SU-DHL-6 (cell line): ENCODE measurements around the gene MAP3K7.

Experiments used
- H2AFZ ChIP-seq: fragments of 200-600 bp; sonication (generic); 2 replicates; pipeline ENCODE4 v1.6.1; 2014; ENCODE audit warnings: low read depth, mild to moderate bottlenecking, moderate library complexity, mixed read lengths, antibody characterized with exemption, low read length; ENCODE audit not compliant: severe bottlenecking
- H3F3A ChIP-seq: fragments of 200-600 bp; shearing (Covaris generic); 2 replicates; pipeline ENCODE4 v1.6.0; 2016; ENCODE audit warnings: antibody characterized with exemption, mild to moderate bottlenecking; ENCODE audit not compliant: insufficient read depth
- H3K27ac ChIP-seq: fragments of 200-600 bp; sonication (generic); 2 replicates; pipeline ENCODE4 v1.5.1; 2016; ENCODE audit warnings: low read depth, mild to moderate bottlenecking, low read length, moderate library complexity, mixed read lengths
- H3K27me3 ChIP-seq: fragments of 200-600 bp; sonication (generic), shearing (Covaris generic); 2 replicates; pipeline ENCODE4 v1.6.0; 2014; ENCODE audit warnings: mild to moderate bottlenecking, low read length
- H3K36me3 ChIP-seq: fragments of 200-600 bp; sonication (generic); 2 replicates; pipeline ENCODE4 v1.6.1; 2014; ENCODE audit warnings: mild to moderate bottlenecking, low read length, mixed read lengths
- H3K4me2 ChIP-seq: fragments of 300-600, 200-600 bp; shearing (Covaris generic), sonication (generic); 2 replicates; pipeline ENCODE4 v1.6.0; 2014; ENCODE audit warnings: low read length, low read depth, mild to moderate bottlenecking; ENCODE audit not compliant: poor library complexity, severe bottlenecking
- H3K4me3 ChIP-seq: fragments of 200-600 bp; sonication (generic); 2 replicates; pipeline ENCODE4 v1.5.1; 2014; ENCODE audit warnings: antibody characterized with exemption, low read length, mild to moderate bottlenecking, mixed read lengths; ENCODE audit not compliant: insufficient read depth, poor library complexity, severe bottlenecking
- H3K79me2 ChIP-seq: fragments of 200-600 bp; sonication (generic); 2 replicates; pipeline ENCODE4 v1.6.1; 2014; ENCODE audit warnings: mild to moderate bottlenecking, low read length, moderate library complexity; ENCODE audit not compliant: insufficient read depth
- H3K9ac ChIP-seq: fragments of 200-600 bp; sonication (generic); 2 replicates; pipeline ENCODE4 v1.7.0; 2014; ENCODE audit warnings: mild to moderate bottlenecking, low read length
- H3K9me2 ChIP-seq: fragments of 200-600 bp; sonication (generic); replicated peaks from 2 replicates; pipeline ENCODE4 v1.6.1; 2014; ENCODE audit warnings: low read length; ENCODE audit not compliant: insufficient read depth
- H3K9me3 ChIP-seq: fragments of 200-600 bp; sonication (generic); 2 replicates; pipeline ENCODE4 v1.6.1; 2014; ENCODE audit warnings: low read length, mixed read lengths; ENCODE audit not compliant: insufficient read depth
- H4K20me1 ChIP-seq: fragments of 200-600 bp; sonication (generic); 2 replicates; pipeline ENCODE4 v1.6.1; 2014; ENCODE audit warnings: low read depth, mild to moderate bottlenecking, antibody characterized with exemption, low read length, moderate library complexity, mixed read lengths
- CTCF ChIP-seq: fragments of 200-600 bp; sonication (generic); IDR thresholded peaks from one replicate; pipeline ENCODE4 v1.5.1; 2017; ENCODE audit warnings: antibody characterized with exemption, mild to moderate bottlenecking, low read length, moderate library complexity; ENCODE audit not compliant: insufficient read depth, poor library complexity, severe bottlenecking
- EZH2phosphoT487 ChIP-seq: fragments of 200-600 bp; sonication (generic), shearing (Covaris generic); conservative IDR thresholded peaks from 2 replicates; pipeline ENCODE4 v1.6.1; 2018; ENCODE audit warnings: mild to moderate bottlenecking, antibody characterized with exemption, low read length, moderate library complexity, mixed read lengths

MAP3K7 gene

GRCh38 chr6:90492369-90492768, 94.5 kb downstream of the MAP3K7 start:
- TF ChIP-seq EZH2phosphoT487 (no peak), CTCF (no peak)
- Histone ChIP-seq H3K27ac (no peak overlapping the region), H3K9me3 (no peaks in the 10 kb centered on the region), H3K4me2 (no peak overlapping the region), H2AFZ (no peak overlapping the region), H3K9me2 (no peaks in the 10 kb centered on the region), H3K79me2 (no peaks in the 10 kb centered on the region), H4K20me1 (no peaks in the 10 kb centered on the region), H3K27me3 (peaks cover 2% of the 10 kb centered on the region; the same call in 1 of the 2 replicates), H3F3A (no peaks in the 10 kb centered on the region), H3K36me3 (no peaks in the 10 kb centered on the region), H3K4me3 (no peak overlapping the region), H3K9ac (no peak overlapping the region)

GRCh38 chr6:90490030-90490716, 96.7 kb downstream of the MAP3K7 start:
- no peak overlapping the region for H3K4me2 ChIP-seq
- H3K9ac ChIP-seq: no peak overlapping the region
- H3K27ac ChIP-seq: no peak overlapping the region
- no peak overlapping the region for H2AFZ ChIP-seq
- H3K27me3 ChIP-seq: peaks cover 2% of the 10 kb centered on the region; the same call in 1 of the 2 replicates
- H3K9me2 ChIP-seq: no peaks in the 10 kb centered on the region
- no peaks in the 10 kb centered on the region for H3K79me2 ChIP-seq
- H3F3A ChIP-seq: no peaks in the 10 kb centered on the region
- no peaks in the 10 kb centered on the region for H4K20me1 ChIP-seq
- H3K36me3 ChIP-seq: no peaks in the 10 kb centered on the region
- H3K9me3 ChIP-seq: no peaks in the 10 kb centered on the region; the same call in 1 of the 2 replicates
- no peak overlapping the region for H3K4me3 ChIP-seq
- TF ChIP-seq CTCF (no peak), EZH2phosphoT487 (no peak)

GRCh38 chr6:90488816-90489215, 98.1 kb downstream of the MAP3K7 start:
- no peak overlapping the region for H3K4me3 ChIP-seq
- no peak overlapping the region for H3K9ac ChIP-seq
- no peaks in the 10 kb centered on the region for H3K9me2 ChIP-seq

More at GRCh38 chr6:90488816-90489215, 98.1 kb downstream of the MAP3K7 start:
- Histone ChIP-seq H2AFZ (no peak overlapping the region), H3K36me3 (no peaks in the 10 kb centered on the region), H3K27me3 (no peaks in the 10 kb centered on the region), H3K27ac (no peak overlapping the region), H3K79me2 (no peaks in the 10 kb centered on the region), H4K20me1 (no peaks in the 10 kb centered on the region), H3F3A (no peaks in the 10 kb centered on the region), H3K4me2 (no peak overlapping the region), H3K9me3 (no peaks in the 10 kb centered on the region; the same call in 1 of the 2 replicates)
- TF ChIP-seq CTCF (no peak), EZH2phosphoT487 (no peak)
